Limb (tissue), 2 donors: Measurements from ENCODE around the gene PSMB11.

Source experiments
- DNase-seq, 2 donors: peaks; one replicate each; pipeline ENCODE4 v3.0.0-alpha.2; 2016; ENCODE audit errors: extremely low spot score in 2 of 2

Gene PSMB11

DNA sequence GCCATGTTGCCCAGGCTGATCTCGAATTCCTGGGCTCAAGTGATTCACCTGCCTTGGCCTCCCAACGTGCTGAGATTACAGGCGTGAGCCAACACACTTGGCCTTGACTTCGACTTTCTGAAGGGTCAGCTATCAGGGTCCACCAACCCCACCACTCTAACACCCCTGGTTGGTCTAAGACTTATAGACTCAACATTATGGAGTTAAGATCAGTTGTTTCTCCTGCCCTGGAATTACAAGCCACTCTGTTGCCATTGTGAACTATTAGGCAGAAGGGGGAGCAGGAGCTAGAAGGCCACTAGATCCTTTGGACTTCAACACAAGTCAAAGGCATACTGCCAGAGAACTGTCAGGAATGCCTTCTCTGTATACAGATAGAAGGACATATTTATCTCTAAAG is 1.9 kb upstream of the PSMB11 start:
- DNase-seq, result no peak

DNA sequence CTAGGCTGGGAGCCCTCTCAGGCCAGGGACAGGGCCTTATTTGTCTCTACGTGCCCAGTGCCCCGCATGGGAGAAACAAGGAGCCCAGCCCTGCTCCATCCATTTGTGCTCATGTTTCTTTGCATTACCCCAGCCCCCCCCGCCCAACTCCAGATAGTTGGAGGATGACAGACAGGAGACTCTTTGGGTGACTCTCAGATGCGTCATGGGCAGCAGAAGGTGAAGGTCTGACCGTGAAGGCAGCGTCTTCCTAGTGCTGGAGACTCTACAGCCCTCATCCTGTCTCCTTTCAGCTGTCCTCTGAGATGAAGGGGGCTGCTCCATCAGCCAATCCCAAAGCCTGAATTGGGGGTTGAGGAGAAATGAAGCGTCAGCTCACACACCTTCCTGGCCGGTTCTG is 283 bp upstream of the PSMB11 start:
- no peak for DNase-seq

DNA sequence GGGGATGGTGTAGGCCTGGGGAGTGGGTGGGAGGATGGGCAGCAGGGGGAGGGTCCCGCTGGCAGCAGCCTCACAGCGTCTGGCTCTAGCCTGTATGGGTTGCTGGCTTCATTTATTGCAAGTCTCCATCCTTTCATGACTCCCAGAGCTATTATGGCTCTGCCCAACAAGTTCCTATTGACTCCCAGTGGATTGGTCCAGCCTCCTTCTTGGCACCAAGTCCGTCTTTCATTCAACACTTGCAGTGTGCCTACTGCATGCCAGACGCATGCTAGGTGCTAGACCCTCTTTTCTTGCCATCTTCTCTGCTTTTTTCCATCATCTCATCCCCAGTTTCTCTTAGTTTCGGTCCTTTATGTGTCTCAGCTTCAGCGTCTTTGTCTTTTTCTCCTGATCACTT is 1.1 kb downstream of the PSMB11 start:
- DNase-seq, result no peak

DNA sequence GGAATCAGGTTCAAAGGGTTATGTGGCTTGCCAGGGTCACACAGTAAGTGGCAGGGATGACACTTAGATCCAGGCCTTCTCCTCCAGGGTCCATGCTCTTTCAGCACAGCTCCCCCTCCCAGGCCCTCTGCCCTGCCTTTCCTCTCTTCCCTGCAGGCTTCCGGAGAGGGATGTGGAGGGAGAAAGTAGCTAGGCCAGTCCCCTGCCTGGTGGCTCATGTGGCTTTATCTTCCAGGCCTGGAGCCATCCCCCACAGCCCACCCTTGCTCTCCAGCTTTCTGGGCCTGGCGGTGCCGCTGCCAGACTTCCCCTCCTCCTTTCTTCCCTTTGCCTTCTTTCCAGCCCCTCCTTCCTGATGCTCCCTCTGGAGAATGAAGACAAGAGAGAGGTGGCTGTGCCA is 1.7 kb downstream of the PSMB11 start:
- no peak for DNase-seq

DNA sequence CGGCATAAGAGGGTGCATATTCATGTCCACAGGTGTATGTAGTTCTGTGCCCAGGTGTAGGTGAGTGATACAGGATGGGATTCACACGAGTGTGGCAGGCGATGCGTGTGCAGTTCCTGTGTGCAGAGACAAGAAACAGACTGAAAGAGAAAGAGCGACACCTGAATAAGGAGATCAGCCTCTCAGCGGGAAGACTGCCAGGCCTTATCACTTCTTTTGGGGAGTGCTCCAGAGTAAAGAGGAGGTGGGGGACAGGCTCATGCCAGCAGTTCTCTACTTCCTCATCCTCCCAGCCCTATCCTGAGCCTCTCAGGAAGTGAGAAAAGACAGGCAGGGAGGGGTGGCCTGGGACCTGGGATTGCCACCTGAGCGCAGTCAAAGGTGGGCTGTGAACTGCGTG is 2.8 kb downstream of the PSMB11 start:
- DNase-seq, result no peak

DNA sequence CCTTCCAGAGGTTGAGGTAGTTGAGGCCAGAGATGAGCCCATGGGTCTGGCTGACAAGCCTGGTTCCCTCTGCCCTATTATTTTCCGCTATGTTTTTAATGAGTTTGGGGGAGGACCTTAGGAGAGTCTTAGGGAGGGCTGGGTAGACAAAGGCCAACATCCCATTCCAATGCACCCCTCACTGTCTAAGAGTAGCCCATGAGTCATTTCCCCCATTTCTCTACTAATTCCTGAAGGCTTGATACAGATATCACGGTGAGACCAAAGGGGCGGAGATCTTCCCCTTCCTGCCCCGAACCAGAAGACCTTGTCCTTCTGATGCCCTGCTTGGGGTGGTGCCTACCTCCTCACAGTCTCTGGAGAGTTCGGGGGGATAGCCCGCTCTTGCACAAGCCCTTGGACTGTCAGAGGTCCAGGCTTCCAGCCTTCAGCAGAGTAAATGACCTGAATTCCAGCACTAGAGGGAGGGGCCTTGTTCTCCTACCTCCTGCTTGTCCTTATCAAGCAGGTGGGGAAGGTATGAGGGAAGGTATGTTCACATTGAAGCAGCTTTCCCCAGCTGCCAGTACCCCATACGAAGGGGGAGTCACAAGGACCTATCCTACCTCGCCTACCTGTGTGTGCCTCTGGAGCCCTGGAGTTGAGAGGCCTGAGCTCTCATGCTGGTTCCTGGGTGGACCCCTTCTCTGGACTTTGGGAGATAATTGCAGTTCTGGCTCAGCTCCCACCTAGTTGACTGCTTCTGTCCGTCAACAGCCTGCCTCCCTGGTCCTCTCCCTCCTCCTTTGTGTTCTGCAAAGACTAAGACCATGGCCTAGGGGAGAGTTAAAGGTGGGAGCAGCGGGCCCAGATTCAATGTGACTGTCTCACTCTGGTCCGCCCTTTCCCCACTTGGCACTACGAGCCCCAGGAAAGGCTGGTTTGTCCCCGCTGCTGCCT is 3.7 kb downstream of the PSMB11 start:
- DNase-seq, result no peak

DNA sequence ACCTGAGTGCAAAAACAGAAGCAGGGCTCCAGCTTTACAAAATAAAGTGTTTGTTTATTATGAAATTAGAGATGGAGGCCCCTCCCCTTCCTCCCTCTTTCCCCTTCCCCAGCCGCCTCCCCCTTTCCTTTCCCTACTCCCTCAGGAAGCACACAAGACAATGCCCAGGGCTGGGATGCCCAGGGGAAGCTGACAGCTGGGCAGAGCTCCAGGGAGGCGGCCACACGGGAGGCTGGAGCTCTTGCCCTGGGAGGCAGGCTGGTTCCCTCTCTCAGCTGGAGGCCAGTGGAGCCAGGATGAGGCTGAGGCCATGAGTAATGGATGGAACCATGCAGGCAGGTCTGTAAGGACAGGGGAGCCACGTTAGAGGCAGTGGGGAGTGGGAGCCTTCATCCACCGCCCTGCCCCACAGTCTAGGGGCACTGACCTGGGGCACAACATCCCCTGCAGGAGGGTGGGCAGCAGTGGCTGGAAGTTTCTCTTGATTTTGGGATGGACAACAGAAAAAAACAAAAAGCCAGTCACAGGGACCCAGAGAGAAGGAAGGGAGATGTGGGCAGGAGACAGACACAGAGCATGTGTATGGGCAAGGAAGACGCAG is 5.1 kb downstream of the PSMB11 start:
- no peak for DNase-seq

DNA sequence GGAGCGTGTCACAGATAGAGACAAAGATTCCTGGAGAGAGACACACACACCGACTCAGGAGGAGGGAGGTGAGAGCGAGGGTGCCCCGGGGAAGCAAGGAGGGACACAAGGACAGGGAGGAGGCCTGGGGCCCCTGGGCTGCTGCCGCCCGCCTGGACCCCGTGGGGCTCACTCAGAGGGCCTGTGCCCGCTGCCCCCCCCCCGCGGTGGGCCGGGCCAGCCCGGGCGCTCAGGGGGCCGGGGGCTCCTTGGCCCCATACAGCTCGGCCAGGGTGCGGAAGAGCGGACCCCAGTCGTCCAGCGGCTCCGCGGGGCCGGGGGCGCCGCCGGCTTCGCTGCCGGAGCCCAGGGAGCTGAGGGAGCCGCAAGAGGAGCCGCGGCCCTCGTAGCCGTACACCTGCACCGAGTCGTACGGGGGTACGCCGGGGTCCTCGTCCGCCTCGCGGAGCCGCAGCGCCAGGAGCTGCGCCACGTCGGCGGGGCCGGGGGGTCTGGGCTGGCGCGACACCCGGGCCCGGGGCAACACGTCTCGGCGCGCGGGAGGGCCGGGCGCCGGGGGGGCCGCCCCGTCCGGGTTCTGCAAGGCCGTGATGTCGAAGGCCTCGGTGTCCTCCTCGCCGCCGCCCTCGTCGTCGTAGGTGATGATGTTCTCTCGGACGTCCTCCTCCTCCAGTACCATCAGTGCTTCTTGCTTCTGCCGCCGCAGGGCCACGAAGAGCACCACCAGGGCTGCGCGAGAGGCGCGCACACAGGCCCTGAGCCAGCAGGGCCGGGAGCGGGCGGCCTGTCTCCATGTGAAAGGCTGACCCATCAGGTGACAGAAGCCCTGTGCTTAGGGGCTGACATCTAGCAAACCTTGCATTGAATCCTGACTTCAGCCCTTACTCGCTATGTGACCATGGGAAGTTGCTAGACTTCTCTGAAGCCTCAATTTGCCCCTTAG is 6.0 kb downstream of the PSMB11 start:
- DNase-seq, result no peak

DNA sequence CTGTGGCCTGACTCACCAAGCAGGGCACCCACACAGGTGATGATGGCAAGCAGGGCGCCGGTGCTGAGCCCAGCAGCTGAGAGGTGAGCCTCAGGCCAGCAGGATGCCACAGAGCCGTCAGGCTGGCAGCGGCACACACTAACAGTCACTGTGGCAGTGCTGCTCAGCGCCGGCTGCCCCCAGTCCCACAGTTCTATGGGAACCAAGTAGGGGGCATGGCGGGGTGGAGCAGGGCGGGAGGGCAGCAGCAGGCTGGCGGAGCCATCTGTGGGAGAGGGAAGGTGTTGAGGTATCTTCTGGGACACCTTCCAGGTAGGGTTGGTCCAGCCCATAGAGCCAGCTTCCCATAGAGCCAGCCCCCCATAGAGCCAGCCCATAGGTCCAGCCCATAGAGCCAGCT is 7.0 kb downstream of the PSMB11 start:
- DNase-seq, result no peak

DNA sequence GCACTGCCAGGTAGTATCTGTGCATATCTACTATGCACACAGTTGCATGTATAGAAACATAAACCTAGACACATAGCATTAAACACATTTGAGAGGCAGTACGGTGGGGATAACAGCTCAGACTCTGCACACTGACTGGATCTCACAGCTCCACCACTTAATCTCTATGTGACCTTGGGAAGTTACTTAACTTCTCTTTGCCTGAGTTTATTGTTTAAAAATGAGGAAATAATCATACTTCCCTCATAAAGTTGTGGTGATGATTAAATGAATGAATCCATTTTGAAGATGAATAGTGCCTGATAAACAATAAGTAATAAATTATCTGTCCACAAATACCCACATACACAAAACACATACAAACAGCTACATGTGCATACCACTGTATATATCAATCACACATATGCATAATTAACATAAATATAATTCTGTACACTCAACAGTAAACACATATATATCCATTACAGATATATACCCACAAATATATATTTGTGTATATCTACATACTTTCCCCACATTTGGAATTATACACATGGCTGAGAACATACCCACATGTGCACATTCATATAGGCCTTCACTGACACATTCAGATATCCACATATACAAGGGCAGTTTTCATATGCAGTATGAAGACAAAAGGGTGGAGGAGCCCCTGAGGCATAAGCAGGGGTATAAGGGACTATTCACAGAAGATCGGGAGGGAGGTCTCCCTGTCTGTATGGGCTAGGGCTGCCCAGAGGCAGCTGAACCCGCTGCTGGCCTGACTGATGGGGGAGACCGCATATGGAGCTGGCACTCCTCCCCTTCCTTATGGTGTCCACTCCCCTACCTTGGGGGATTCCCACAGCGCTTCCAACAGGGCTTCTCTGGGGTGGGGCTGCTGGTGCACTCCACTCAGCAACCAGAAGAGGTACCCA is 9.4 kb downstream of the PSMB11 start:
- DNase-seq, result no peak

DNA sequence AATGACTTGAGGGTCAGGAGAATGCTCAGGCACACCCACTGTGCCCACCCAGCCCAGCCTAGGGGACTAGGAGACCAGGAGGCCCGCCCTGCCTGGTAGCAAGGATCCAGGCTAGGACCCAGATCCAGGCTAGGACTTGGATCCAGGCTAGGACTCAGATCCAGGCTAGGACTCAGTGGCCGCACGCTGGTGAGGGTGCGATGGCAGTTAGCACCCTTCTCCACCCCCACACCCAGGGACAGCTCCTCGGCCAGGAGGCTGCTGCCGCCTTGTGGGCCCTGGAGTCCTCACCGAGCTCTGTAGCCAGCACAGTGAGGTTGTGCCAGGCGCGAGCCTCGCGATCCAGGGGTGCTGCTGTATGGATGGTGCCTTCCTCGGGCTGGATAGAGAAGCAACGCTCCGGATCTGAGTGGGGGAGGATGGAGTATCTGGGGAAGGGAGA is 10.2 kb downstream of the PSMB11 start:
- DNase-seq, result no peak

DNA sequence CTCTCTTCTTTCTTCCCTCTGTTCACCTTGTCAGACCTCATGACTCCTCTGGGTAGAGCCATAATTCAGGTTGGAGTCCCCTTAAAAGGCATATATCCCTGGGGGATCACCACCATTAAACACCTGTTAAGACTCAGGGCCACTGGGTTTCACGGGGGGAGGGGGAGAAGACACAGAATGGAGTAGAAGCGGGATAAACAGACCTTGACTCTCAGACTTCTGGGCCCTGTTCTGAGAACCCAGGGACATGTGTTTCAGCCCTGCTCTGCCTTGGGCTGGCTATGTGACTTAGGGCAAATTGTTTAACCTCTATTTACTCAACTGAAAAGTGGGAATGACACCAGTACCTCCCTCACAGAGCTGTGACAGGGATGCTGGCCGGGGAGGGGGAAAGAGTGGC is 10.7 kb downstream of the PSMB11 start:
- no peak for DNase-seq

DNA sequence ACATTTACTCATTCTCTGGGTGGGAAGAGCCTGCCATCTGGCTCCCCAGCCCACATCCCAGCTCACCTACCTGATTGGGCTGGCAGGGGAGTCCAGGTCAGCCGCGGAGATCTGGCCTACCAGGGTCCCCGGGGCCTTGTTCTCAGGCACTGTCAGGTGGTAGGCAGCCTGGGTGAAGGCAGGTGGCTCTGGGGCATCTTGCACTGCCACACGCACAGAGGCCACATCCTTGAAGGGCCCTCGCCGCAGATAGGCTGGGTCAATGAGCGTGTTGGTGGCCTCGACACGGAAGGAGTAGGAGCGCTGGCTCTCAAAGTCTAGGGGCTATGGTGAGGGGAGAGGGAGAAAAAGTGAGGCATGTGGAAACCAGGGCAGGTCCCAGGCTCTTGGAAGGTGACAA is 11.4 kb downstream of the PSMB11 start:
- DNase-seq, result no peak

DNA sequence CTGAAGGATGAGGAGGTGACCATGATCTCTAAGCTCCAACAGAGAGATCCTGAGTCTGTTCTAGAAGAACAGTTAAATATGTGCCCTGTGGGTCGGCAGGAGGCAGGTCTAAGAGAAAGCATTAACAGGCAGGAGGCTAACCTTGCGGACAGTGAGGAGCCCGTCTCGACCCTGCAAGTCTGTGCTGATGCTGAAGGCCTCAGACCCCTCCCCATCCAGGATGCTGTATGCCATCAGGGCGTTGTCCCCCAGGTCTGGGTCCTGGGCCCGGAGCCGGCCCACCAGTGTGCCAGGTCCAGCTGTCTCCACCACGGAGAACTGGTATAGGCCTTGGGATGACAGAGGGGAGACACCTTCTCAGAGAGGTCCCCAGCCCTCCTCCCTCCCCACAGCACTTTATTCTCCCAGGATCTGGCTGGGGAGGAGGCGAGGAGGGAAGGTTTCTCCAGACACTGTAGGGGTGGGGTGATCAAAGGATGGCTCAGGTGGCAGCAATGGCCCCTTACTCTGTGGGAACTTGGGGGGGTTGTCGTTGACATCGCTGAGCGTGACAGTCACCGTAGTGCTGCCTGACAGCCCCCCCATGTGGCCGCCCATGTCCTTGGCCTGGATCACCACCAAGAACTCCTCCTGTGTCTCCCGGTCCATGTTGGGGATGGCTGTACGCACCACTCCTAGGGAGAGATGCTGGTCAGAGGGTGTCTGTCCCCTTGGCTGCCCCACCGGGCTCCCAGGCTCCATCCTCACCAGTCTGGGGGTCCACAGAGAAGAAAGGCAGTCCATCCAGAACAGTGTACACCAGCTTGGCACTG is 12.2 kb downstream of the PSMB11 start:
- DNase-seq, result no peak

DNA sequence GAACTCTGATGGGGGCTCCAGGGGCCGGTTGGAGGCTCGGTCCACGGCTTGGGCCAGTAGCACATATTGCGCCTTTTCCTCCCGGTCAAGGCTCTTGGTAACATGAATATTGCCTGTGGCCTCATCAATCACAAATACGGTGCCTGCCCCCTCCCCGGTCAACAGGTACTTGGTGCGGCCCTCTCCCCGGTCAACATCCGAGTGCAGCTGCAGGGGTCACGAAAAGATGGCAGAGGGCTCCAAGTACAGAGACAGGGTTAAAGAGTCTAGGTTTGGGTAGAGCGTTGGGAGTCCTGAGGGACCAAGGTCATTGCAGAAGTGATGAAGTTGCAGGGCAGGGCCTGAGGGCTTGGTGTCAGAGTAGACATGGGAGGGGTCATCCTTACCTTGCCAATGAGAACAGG is 13.1 kb downstream of the PSMB11 start:
- no peak for DNase-seq

DNA sequence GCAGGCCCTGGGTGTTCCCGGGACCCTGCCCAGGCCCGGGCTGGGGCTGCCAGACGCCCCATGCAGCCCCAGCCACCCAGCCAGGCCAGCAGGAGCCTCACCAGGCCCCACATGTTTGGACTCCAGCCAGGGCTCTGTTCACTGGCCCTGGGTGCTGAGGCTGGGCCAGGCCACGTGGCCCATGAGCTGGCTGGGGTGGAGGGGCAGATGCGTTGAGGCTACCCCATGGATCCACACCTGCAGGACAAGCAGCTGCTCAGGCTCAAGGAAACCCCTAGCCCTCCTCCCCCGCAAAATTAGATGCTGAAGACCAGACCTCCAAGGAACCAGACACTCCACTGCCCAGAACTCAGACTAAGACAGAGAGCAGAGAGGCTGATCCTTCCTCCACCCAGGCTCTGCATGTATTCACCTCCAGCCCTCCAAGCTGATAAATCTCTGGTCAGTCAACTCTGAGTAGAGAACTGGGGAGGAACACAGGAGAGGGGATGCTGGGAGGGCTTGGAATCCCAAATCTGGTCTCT is 13.7 kb downstream of the PSMB11 start:
- no peak for DNase-seq

DNA sequence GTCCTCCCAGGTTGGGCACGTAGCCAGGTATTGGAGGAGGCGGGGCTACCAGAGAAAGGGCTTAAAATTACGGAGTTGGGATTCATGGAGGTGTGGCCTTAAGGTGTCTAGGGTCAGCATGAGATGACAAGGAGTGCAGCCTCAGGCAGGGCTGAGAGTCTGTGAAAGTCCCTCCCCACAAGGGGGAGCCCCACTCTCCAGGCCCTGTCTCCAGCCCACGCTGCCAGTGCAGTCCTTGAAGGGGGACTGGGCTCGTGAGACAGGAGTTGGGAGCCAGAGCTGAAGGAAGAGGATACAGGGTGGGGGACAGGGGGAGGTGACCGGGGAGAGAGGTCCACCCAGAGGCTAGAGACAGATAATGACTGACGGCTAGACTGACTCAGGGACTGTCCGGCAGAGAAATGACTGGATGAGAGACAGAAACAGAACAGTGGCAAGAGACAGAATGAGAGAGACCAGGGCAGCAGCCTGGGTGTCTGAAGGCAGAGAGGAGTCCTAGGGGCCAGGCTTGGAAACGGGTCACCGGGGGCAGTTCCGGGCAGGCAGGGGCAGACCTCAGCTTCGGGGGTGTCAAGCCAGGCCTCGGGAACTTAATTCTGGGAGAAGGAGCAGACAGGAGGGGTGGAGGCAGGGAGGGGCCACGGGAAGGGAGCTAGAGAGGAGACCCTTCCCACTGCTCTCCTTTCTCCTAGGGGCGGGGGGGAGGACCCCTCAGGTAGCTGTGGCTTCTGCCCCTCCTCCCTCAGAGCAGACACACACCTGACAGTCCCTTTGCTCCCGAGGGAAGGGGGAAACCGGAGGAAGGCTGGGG is 14.3 kb downstream of the PSMB11 start:
- peak in 1 of 2 donors; percentile 68 for DNase-seq

DNA sequence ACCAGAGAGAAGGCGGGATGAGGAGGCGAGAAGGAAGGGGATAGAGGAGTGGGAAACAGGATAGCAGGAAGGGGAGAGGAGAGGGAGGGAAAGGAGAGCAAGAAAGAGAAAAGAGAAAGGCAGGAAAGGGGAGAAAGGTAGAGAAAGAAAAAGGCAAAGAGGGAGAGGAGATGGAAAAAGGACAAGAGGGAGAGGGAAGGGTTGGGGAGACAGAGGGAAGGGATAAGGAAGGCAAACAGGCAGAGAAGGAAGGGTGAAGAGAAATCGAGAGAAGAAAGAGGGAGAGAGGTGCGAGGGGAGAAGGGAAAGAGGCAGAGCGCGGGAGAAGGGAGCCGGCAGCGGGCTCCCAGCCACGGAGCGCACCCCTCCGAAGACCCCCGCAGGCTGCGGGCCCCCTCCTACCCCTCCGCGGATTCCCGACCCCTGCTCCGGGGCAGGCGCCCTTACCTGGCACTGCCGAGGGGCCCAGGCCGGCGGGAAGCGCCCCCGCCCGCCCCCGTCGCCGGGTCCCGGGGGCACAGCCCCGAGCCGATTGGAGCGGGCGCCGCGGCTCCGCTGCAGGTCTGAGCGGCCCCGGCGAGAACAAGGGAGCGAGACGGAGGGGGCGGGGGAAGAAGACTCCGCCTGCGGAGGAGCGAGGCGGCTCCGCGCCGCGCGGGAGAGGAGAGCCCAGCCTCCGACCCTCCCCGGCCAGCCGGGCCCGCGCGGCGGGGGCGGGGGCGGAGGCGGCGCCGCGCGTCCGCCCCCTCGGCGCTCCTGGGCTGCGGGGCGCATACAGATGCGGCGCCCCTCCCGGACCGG is 15.1 kb downstream of the PSMB11 start, which contains the start of gene CDH24:
Gene CDH24, minus strand, starts transcription at position 565 of the 801 bp plus-strand sequence. CDS start 1,787 bp downstream, outside the sequence.
- peak; percentile 74 to 86 for DNase-seq
